IPS DF 19.7 (cell line): Measurements from ENCODE around the gene ACADS.
"Not testable (repeated sequence)": the region's sequence is repeated elsewhere in the genome, so short reads cannot be mapped to it uniquely, and the experiment has no call there.

Source experiments
- DNase-seq: peaks from one replicate; pipeline ENCODE4 v3.0.0-alpha.2; 2013; ENCODE audit warnings: low read depth, low spot score

ACADS gene

DNA sequence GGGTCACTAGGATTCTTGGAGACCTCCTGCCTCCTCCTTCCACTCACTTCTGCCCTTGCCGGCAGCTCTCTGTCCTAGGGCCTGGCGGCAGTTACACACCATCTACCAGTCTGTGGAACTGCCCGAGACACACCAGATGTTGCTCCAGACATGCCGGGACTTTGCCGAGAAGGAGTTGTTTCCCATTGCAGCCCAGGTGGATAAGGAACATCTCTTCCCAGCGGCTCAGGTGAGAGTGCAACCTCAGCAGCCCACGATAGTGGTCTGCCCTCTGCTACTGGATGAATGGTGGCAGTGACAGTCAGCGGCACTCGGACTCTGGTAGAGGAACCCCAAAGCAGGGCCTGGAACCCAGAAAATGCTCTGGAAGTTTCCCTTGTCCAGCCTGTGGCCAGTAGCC lies 1.3 kb downstream of the ACADS start:
- DNase-seq: no peak

DNA sequence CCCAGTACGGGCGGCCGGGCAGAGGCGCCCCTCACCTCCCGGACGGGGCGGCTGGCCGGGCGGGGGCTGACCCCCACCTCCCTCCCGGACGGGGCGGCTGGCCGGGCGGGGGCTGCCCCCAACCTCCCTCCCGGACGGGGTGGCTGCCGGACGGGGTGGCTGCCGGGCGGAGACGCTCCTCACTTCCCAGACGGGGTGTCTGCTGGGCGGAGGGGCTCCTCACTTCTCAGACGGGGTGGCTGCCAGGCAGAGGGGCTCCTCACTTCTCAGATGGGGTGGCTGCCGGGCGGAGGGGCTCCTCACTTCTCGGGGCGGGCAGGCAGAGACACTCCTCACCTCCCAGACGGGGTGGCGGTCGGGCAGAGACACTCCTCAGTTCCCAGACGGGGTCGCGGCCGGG lies 6.6 kb downstream of the ACADS start:
- not testable (repeated sequence) for DNase-seq

DNA sequence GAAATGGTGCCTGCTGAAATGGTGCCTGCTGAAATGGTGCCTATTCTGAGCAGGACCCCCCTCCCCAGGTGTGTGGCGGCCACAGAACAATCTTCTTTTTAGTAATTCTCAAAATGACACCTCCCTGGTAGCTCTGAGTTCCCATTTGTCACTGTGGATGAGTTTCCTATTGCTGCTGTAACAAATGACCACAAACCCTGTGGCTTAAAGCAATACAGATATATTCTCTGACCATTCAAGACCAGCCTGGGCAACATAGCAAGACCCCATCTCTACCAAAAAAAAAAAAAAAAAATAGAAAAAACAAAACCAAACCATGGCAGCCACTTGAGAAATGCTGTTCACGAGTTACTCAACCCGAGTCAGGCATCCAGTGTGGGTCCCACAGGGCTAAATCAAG lies 7.9 kb downstream of the ACADS start:
- DNase-seq: no peak

DNA sequence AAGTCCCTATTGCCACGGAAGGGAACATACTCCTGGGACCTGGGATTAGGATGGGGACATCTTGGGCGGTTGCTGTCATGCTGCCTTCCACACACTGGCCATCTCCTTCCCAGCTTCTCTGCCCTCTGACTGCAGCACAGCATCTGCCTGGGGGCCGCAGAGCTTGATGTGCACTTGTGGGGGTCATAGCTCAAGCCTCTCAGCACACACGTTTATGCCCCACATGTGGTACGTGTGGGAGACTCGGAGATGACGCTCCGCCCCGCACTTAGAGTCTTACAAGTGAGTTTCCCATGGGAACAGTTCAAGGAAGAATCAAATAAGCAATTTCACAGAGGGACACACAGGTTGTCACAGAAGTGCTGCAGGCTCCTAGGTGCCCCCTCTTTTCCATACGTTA lies 8.6 kb downstream of the ACADS start:
- DNase-seq: no peak

DNA sequence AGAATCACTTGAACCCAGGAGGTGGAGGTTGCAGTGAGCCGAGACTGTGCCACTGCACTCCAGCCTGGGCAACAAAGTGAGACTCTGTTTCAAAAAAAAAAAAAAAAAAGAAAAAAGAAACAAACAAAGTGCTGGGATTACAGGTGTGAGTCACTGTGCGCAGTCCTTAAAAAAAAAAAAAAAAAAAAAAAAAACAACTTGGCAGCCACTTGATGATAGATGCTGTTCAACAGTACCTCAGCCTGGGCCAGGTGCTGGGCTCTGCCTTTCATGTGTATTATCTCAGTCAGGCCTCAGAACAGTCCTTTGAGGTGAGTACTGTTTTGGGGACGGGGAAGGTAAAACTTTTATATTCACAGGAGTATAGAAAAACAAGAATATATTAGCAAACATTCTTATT lies 9.6 kb downstream of the ACADS start:
- DNase-seq: no peak

DNA sequence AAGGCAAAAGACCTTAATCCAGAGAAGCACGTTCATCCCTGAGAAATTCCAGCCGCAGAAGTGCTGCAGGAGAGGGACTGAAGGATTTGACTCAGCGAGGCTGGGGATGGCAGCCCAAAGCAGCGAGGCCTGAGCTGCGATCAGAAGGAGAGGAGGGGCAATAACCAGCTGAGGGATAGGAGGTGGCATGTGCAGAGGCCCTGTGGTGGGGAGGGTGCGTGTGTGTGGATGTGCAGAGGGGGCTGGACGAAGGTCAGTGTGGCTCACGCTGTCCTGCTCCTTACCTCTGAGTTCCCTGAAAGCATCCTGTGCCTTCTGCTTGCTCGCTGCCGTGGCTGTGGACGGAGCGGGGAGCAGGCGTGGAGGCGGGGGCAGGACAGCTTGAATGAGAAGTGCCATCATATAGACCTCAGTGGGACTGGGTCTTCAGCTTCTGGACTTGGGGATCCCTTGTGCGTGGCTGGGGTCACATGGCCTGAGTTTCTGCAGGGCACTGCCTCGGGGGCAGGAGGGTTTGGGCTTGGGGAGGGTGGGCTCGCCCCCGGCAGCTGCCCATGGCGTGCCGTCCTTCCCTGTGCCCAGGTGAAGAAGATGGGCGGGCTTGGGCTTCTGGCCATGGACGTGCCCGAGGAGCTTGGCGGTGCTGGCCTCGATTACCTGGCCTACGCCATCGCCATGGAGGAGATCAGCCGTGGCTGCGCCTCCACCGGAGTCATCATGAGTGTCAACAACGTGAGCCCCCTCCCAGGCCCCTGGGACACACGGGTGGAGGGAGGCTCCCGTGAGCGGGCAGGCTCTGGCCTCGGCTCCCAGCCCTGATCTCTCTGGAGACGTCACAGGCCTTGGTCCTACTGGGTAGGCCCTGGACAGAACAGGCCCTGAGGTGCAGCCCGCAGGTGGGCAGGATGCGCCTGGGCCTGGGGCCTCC lies 11.0 kb downstream of the ACADS start:
- DNase-seq: no peak

DNA sequence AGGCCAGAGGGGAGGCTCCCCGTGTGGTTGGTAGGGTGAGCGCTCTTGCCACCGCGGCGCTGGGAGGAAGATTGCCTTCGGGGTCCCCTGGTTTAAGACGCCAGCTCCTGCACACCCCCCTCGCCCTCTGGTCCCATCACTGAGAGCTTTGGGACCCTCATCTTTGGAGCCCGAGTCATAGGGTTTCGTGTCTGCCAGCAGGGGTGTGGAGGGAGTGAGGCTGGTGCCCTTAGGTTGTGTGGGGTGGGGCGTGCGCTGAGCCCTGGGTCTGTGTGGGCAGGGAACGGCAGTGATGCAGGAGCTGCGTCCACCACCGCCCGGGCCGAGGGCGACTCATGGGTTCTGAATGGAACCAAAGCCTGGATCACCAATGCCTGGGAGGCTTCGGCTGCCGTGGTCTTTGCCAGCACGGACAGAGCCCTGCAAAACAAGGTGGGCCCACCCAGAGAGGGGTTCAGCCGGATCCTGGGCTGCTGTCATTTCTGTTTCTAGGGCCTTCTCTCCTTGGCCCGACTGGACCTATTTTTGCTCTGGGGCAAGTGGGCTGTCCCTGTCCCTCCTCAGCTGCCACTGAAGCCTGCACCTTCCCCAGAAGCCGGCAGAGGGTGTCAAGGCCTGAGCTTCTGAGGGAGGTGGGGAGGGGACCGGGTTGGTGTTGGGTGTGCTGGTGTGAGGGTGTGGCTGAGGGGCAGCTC lies 12.1 kb downstream of the ACADS start:
- no peak for DNase-seq

DNA sequence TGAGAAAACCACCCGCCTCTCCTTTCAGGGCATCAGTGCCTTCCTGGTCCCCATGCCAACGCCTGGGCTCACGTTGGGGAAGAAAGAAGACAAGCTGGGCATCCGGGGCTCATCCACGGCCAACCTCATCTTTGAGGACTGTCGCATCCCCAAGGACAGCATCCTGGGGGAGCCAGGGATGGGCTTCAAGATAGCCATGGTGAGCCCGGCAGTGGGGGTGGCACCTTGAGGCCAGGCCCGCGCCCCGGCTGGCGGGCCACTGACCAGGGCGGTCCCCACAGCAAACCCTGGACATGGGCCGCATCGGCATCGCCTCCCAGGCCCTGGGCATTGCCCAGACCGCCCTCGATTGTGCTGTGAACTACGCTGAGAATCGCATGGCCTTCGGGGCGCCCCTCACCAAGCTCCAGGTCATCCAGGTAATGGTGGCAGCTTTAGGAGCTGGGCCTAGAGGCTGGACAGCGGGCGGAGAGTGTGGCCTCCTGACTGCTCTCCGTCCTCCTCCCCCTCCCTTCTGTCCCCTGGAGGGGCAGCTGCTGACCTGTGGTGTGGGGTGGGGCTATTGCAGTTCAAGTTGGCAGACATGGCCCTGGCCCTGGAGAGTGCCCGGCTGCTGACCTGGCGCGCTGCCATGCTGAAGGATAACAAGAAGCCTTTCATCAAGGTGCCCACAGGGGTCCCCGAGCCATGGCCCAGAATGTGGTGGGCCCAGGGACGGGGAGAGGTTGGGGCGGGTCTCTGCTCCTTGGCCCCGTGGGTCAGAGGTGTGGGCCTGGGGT lies 12.8 kb downstream of the ACADS start:
- no peak for DNase-seq

DNA sequence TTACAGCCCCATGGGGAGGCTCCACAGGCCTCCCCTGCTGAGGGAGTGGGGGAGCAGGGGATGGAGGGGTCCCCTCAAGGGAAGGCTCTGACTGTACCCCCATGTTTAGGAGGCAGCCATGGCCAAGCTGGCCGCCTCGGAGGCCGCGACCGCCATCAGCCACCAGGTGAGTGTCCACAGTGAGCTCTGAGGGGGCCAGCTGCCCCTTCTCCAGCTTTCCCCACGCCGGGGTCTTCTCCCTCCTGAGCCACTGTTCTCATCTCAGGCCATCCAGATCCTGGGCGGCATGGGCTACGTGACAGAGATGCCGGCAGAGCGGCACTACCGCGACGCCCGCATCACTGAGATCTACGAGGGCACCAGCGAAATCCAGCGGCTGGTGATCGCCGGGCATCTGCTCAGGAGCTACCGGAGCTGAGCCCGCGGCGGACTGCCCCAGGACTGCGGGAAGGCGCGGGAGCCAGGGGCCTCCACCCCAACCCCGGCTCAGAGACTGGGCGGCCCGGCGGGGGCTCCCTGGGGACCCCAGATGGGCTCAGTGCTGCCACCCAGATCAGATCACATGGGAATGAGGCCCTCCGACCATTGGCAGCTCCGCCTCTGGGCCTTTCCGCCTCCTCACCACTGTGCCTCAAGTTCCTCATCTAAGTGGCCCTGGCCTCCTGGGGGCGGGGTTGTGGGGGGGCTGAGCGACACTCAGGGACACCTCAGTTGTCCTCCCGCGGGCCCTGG lies 13.6 kb downstream of the ACADS start:
- DNase-seq: no peak

DNA sequence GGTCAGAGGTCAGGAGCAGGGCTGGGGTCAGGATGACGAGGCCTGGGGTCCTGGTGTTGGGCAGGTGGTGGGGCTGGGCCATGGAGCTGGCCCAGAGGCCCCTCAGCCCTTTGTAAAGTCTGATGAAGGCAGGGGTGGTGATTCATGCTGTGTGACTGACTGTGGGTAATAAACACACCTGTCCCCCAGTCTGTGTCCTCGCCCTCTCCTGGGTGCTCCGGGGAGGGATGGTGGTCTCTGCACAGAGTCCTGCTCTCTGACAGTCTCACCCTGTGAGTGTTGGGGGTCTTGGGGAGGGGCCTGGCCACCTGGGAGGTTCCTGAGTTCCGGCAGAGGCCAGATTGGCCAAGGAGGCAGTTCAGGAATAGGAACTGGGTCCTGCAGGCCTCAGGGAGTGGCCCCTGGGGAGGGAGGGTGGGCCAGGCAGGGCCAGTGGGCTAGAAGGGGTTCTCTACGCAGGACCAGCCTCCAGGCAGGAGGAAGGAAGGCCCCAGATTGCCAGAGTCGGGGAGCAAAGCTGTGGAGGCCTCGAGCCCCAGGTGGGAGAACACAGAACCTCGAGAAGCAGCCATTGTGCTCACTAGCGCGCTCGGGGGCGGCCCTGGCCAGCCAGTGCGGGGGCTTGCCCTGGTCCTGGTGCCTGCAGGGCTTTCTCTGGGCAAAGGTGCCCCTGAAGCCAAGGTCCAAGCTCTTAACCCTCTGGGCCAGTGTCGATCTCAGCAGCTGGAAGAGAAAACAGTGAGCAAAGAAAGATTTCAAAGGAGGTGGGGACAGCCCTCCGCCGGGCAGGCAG lies 14.4 kb downstream of the ACADS start:
- DNase-seq: no peak

DNA sequence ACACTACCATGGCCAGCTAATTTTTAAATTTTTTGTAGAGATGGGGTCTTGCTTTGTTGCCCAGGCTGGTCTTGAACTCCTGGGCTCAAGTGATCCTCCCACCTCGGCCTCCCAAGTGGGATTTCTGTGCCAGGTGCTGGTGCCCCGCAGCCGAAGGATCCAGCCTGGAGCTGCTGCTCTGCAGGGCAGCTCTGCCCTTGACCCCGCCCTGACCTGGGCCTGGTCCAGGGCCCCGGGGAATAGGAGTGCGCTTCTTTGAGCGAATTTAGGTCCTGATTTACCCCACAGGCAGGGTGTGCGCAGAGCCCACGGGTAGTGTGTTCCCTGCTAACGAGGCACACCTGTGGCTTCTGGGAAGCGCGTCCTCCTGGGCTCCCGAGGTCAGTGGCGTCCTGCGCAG lies 15.2 kb downstream of the ACADS start:
- no peak for DNase-seq

DNA sequence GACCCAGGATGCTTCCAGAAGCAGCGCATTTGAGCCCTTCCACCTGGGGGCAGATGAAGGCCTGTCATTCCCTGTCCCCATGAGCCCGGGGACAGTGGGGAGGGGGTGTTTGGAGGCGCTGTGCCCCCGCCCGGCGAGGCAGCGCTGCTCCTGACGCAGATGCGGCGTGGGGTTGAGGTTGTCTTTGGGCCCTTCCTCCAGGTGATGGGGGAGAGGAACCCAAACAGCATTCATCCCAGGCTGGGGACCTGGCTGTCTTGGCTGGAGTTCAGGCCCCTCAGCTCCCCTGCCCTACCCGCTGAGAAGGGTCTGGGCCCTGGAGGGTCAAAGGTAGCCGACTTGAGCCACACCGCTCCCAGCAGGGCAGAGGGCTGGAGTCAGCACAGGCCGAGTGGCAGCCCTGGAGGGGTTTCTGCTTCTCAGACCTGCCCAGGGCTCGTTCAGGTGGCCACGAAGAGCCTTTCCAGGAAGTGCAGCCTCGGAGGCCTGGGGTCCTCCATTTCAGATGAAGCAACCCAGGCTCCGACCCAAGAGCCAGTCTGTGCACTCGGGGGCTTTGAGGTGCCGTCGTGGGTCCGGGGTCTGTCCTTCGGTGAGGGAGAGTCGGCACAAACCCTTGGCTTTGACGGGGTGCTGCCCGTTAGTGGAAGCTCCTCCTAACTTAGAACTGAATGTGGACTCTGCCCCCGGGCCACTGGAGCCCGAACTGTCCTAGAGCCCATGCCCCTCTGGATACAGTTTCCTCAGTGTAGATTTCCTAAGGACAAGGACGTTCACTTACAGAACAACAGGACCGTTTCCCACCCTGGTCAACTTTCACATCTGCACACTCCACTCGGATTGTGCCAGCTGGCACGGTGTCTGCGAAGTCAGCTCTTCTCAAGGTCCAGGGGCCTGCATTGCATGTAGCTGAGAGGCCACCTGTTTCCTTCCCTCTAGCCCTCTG lies 16.1 kb downstream of the ACADS start:
- DNase-seq: no peak

DNA sequence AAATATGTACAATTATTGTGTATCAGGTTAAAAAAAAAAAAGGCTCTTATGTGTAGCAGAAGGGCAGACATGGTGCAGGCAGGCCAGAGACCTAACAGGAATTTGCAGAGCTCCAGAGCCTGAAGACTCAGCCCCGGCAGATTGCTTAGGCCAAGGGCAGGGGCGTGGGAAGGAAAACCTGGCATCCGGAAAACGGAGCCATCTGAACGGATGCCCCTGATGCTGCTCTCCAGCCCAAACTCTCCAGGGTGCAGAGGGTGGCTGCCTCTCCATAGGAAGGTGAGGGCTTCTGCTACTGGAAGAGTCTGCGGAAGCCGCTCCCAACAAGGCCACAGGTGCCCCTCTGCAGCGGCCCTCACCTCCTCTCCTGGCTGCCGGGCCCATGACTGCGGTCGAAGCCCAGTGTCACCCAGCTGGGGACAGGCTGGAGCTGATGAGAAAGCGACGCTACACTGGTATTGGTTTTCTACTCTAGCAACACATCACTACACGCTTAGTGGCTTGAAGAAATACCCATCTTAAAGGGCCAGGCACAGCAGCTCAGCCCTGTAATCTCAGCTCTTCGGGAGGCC lies 19.4 kb downstream of the ACADS start:
- no peak for DNase-seq

DNA sequence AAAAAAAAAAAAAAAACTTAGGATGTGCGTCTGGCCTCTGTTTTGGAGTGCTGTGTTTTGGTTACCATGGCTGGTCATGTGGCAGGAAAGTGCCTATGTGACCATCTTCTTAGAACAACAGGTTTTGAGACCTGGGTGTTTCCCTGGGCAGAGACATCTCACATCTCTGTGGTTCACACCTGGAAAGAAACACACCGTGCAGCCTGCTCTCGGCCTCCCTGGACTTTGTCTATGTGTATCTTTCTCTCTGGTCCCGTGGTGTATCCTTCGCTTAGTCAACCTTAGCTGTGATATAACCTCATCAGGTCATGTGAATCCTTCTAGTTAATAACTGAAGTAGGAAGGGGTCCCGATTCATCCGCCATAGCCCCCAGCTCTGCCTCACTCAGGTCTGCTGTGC lies 22.6 kb downstream of the ACADS start:
- DNase-seq: no peak

DNA sequence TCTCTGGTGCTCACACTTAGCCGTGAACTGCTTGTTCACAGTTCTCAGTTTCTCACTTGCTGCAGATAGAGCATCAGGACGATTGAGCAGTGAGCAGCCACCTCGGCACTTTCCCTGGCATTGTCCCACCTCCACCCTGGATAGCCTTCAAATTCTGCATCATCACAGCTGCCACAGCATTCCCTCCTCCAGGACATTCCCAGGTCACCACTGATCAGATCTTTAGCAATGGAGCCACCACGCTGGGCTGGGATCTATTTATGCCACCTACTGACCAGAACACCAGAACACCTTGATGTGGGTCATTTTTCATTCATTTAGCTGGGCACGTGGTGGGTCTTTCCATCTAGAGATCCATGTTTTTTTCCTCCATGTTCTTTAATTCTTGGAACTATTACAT lies 23.6 kb downstream of the ACADS start:
- no peak for DNase-seq

DNA sequence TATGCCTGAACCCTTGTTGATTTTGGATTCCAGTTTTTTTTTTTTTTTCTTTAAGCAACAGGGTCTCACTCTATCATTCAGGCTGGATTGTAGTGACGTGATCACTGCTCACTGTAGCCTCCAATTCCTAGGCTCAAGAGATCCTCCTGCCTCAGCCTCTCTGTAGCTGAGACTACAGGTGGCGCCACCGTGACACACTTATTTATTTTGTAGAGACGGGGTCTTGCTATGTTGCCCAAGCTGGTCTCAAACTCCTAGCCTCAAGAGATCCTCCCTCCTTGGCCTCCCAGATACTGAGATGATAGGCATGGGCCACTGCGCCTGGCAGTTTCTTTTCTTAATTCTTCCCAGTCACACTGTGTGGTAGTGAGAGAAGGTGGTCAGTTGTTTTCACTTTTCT lies 25.2 kb downstream of the ACADS start:
- DNase-seq: no peak

DNA sequence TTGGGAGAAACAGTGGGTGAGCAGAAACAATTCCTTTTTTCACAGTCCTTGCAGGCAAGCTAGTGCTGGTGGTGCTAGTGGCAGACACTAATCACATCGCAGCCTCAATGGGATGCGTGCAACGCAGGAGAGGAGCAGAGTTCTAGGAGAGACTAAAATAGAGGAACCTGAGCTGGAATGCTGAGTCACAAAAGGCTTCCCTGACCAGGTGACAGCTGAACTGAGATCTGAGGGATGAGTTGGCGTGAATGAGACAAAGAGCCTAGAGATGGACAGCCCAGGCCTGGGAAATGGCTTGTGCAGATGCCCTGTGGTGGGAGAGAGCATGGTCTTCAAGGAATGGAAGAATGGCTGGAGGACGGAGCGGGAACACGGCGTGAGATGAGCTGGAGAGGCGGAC lies 25.8 kb downstream of the ACADS start:
- no peak for DNase-seq

DNA sequence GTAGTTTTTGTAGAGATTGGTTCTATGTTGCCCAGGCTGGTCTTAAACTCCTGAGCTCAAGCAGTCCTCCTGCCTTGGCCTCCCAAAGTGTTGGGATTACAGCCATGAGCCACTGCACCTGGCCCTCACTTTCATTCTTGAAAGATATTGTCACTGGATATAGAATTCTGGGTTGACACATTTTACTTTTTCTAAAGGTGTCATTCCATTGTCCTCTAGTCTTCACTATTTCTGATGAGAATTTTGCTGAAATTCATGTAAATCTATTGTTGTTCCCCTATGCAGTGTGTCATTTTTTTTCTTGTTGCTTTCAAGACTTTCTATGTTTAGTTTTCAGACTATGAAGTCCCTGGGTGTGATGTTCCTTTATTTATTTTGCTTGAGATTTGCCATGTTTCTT lies 29.2 kb downstream of the ACADS start:
- DNase-seq: no peak

DNA sequence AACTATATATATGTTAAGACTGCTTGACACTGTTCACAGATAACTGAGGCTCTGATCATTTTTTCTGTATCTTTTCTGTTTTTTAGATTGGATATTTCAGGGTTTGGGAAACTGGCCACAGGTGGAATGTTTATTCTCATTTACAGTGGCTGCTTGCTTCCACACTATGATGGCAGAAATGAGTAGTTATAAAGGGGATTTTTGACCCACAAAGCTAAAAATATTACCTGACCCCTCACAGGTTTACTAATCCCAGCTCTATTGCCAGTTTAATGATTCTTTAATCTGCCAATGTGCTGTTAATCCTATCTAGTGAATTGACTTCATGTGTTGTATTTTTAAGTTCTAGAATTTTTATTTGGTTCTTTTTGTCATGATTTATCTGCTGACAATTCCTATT lies 29.6 kb downstream of the ACADS start:
- DNase-seq: no peak
